IPS-NIHi11 (cell line): ENCODE results near the gene SAMD1.
A peak's percentile ranks its signal among the peaks of the same experiment; 100 is the strongest.
"Not testable (repeated sequence)": the region's sequence is repeated elsewhere in the genome, so short reads cannot be mapped to it uniquely, and the experiment has no call there.

Source experiments
- DNase-seq: peaks from one replicate; pipeline ENCODE4 v3.0.0; 2012; ENCODE audit warnings: mixed read lengths, low spot score

Gene SAMD1

GRCh38 chr19:14061081-14061749 is 29.3 kb downstream of the SAMD1 start:
- DNase-seq = no peak

- no peak for DNase-seq
Measured at GRCh38 chr19:14059652-14060155, 30.8 kb downstream of the SAMD1 start.

GRCh38 chr19:14059093-14059480 is 31.5 kb downstream of the SAMD1 start:
- DNase-seq = peak; percentile 70

GRCh38 chr19:14058182-14059092 is 32.1 kb downstream of the SAMD1 start:
- DNase-seq = no peak

GRCh38 chr19:14056741-14057356 is 33.7 kb downstream of the SAMD1 start:
- no peak for DNase-seq

GRCh38 chr19:14056069-14056666 is 34.4 kb downstream of the SAMD1 start:
- no peak for DNase-seq

GRCh38 chr19:14055396-14055795 is 35.2 kb downstream of the SAMD1 start:
- no peak for DNase-seq

- DNase-seq = no peak
Measured at GRCh38 chr19:14054721-14055120, 35.8 kb downstream of the SAMD1 start.

- DNase-seq = no peak
Measured at GRCh38 chr19:14054099-14054498, 36.5 kb downstream of the SAMD1 start.

- no peak for DNase-seq
Measured at GRCh38 chr19:14053500-14053899, 37.1 kb downstream of the SAMD1 start.

- no peak for DNase-seq
Measured at GRCh38 chr19:14053032-14053431, 37.5 kb downstream of the SAMD1 start.

GRCh38 chr19:14052470-14052869 is 38.1 kb downstream of the SAMD1 start:
- DNase-seq = no peak

- DNase-seq = no peak
Measured at GRCh38 chr19:14051980-14052379, 38.6 kb downstream of the SAMD1 start.

GRCh38 chr19:14050961-14051360 is 39.6 kb downstream of the SAMD1 start:
- DNase-seq = not testable (repeated sequence)

GRCh38 chr19:14050512-14050911 is 40.0 kb downstream of the SAMD1 start:
- DNase-seq = no peak

- DNase-seq = peak; percentile 88
Measured at GRCh38 chr19:14048443-14049153, 42.0 kb downstream of the SAMD1 start.

GRCh38 chr19:14047866-14048265 is 42.7 kb downstream of the SAMD1 start:
- not testable (repeated sequence) for DNase-seq

- peak; percentile 78 for DNase-seq
Measured at GRCh38 chr19:14042659-14043608, 47.6 kb downstream of the SAMD1 start.

- no peak for DNase-seq
Measured at GRCh38 chr19:14039181-14039580, 51.4 kb downstream of the SAMD1 start.
